Vagina (tissue), 2 donors: Measurements from ENCODE around the gene ZNF839. TPM values are rescaled to one million over a fixed set of nuclear protein-coding genes. Genes with fewer than 3 reads are reported as not detected.

Experiments used
- DNase-seq, 2 donors: peaks; one replicate each; pipeline ENCODE4 v3.0.0-alpha.2; 2017; ENCODE audit errors: extremely low spot score in 2 of 2
- H3K27ac ChIP-seq: fragments of 200-600 bp; sonication (generic); one replicate; pipeline ENCODE4 v1.5.1; 2019
- H3K27me3 ChIP-seq: fragments of 200-600 bp; sonication (generic); one replicate; pipeline ENCODE4 v1.5.1; 2019
- H3K36me3 ChIP-seq, 2 donors: fragments of 200-600 bp; sonication (generic); one replicate each; pipeline ENCODE4 v1.5.1; 2017 to 2019
- H3K4me1 ChIP-seq: fragments of 200-600 bp; sonication (generic); one replicate; pipeline ENCODE4 v1.5.1; 2019
- H3K4me3 ChIP-seq, 2 donors: fragments of 200-600 bp; sonication (generic); 1 replicate in 1 of 2; 2 replicates in 1 of 2; pipeline ENCODE4 v1.5.1; 2016 to 2019
- H3K9me3 ChIP-seq: fragments of 200-600 bp; sonication (generic); one replicate; pipeline ENCODE4 v1.5.1; 2019
- CTCF ChIP-seq, 3 experiments: fragments of 450-650 bp in 2 of 3; fragments of 200-600 bp in 1 of 3; sonication (generic) in 1 of 3; IDR thresholded peaks; one replicate each; pipeline ENCODE4 v1.5.1; 2017 to 2019; ENCODE audit warnings: antibody characterized with exemption in 3 of 3, mild to moderate bottlenecking in 2 of 3, moderate library complexity in 2 of 3
- POLR2A ChIP-seq, 2 donors: fragments of 450-650 bp; IDR thresholded peaks; one replicate each; pipeline ENCODE4 v1.6.1; 2017; ENCODE audit warnings: antibody characterized with exemption in 2 of 2, mild to moderate bottlenecking in 2 of 2, moderate library complexity in 2 of 2
- POLR2AphosphoS5 ChIP-seq, 2 donors: sonication (generic); formaldehyde crosslinking; IDR thresholded peaks; one replicate each; pipeline ENCODE4 v1.9.0; 2017; ENCODE audit warnings: antibody characterized with exemption in 2 of 2, mild to moderate bottlenecking in 2 of 2, low read depth in 1 of 2; ENCODE audit not compliant: insufficient read depth in 1 of 2
- intact Hi-C: fragments of 100-400 bp; cut with DNase I; formaldehyde crosslinking; loops from one replicate; pipeline ENCODE4 v1.15.1; 2023
- total RNA-seq: library from RNA; depleted of rRNA; stranded (reverse); fragments of >200 nt; gene quantifications from one replicate; pipeline ENCODE4 v1.2.3, GENCODE V29; 2016

The ZNF839 gene
- total RNA-seq, 1 donor from 2014 or later: 4.4 TPM

DNA sequence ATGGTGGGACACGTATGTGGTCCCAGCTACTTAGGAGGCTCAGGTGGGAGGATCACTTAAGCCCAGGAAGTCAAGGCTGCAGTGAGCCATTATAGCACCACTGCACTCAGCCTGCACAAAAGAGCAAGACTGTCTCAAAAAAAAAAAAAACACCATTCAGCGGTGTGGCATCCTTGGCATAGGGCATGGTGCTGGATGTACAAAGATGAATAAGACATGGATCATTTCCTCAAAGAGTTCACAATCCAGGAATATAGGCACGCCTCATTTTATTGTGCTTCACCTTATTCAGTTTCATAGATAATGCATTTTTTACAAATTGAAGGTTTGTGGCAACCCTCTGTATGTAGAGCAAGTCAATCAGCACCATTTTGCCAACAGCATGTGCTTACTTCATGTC is 36.7 kb downstream of the ZNF839 start:
- intact Hi-C loops: no loop called here

GRCh38 chr14:102359341-102359740 is 39.8 kb downstream of the ZNF839 start:
- no peak for DNase-seq
- Histone ChIP-seq H3K9me3 (no peaks in the 10 kb centered on the region), H3K27ac (no peak overlapping the region), H3K36me3 (peaks cover 0 to 41% of the 10 kb centered on the region in 2 donors), H3K4me1 (peaks cover 27% of the 10 kb centered on the region), H3K4me3 (no peak overlapping the region), H3K27me3 (no peaks in the 10 kb centered on the region)
- intact Hi-C loops: no loop called here
- no peak for TF ChIP-seq POLR2AphosphoS5 (IDR thresholded peaks at IDR 0.05; ENCODE audit: insufficient read depth in 1 of 2, low read depth in 1 of 2)
- TF ChIP-seq POLR2A (IDR thresholded peaks at IDR 0.05): no peak
- TF ChIP-seq CTCF (IDR thresholded peaks at IDR 0.05): no peak

More for the DNA sequence above, 36.7 kb downstream of the ZNF839 start:
- Histone ChIP-seq H3K4me3 (no peak overlapping the region), H3K9me3 (no peaks in the 10 kb centered on the region), H3K27me3 (no peaks in the 10 kb centered on the region), H3K36me3 (peaks cover 0 to 66% of the 10 kb centered on the region in 2 donors), H3K4me1 (peaks cover 6% of the 10 kb centered on the region), H3K27ac (no peak overlapping the region)
- no peak for DNase-seq
- TF ChIP-seq CTCF (IDR thresholded peaks at IDR 0.05) (no peak), POLR2A (IDR thresholded peaks at IDR 0.05) (no peak), POLR2AphosphoS5 (IDR thresholded peaks at IDR 0.05; ENCODE audit: insufficient read depth in 1 of 2, low read depth in 1 of 2) (no peak)

GRCh38 chr14:102360388-102360787 is 40.8 kb downstream of the ZNF839 start:
- no peak for DNase-seq
- no peak overlapping the region for H3K27ac ChIP-seq
- no peaks in the 10 kb centered on the region for H3K9me3 ChIP-seq
- intact Hi-C loops: no loop called here
- peaks cover 28% of the 10 kb centered on the region for H3K4me1 ChIP-seq
- H3K4me3 ChIP-seq: no peak overlapping the region
- TF ChIP-seq POLR2A (IDR thresholded peaks at IDR 0.05): no peak
- TF ChIP-seq CTCF (IDR thresholded peaks at IDR 0.05): no peak
- no peak for TF ChIP-seq POLR2AphosphoS5 (IDR thresholded peaks at IDR 0.05; ENCODE audit: insufficient read depth in 1 of 2, low read depth in 1 of 2)
- H3K27me3 ChIP-seq: no peaks in the 10 kb centered on the region
- peaks cover 0 to 30% of the 10 kb centered on the region in 2 donors for H3K36me3 ChIP-seq

GRCh38 chr14:102362084-102362483 is 42.5 kb downstream of the ZNF839 start:
- H3K27me3 ChIP-seq: no peaks in the 10 kb centered on the region
- peaks cover 0 to 17% of the 10 kb centered on the region in 2 donors for H3K36me3 ChIP-seq
- intact Hi-C loops: no loop called here
- peak overlapping the region; percentile 82 to 92 for H3K4me3 ChIP-seq
- DNase-seq: no peak
- no peaks in the 10 kb centered on the region for H3K9me3 ChIP-seq
- peak overlapping the region; percentile 87 for H3K27ac ChIP-seq
- TF ChIP-seq POLR2A (IDR thresholded peaks at IDR 0.05): no peak
- TF ChIP-seq POLR2AphosphoS5 (IDR thresholded peaks at IDR 0.05; ENCODE audit: insufficient read depth in 1 of 2, low read depth in 1 of 2): no peak
- no peak for TF ChIP-seq CTCF (IDR thresholded peaks at IDR 0.05)
- H3K4me1 ChIP-seq: peaks cover 28% of the 10 kb centered on the region

- H3K4me3 ChIP-seq: peak within 1 kb of the TSS; percentile 82 to 92
- H3K27me3 ChIP-seq: no peaks in the 10 kb centered on the region
- peak; percentile 98 for DNase-seq
- no peaks in the 10 kb centered on the region for H3K9me3 ChIP-seq
- TF ChIP-seq CTCF (IDR thresholded peaks at IDR 0.05) (no peak), POLR2AphosphoS5 (IDR thresholded peaks at IDR 0.05; ENCODE audit: insufficient read depth in 1 of 2, low read depth in 1 of 2) (peak; percentile 80 to 85), POLR2A (IDR thresholded peaks at IDR 0.05) (peak in 1 of 2 donors; percentile 53)
- peak within 1 kb of the TSS; percentile 87 for H3K27ac ChIP-seq
- intact Hi-C loops: no loop called here
- peaks cover 0 to 11% of the 10 kb centered on the region in 2 donors for H3K36me3 ChIP-seq
- H3K4me1 ChIP-seq: peaks cover 28% of the 10 kb centered on the region
Observed at GRCh38 chr14:102362545-102363181, 43.1 kb downstream of the ZNF839 start, which contains the start of the genes CINP and TECPR2. Gene CINP (minus strand): TSS chr14:102362890. CDS start chr14:102362851, 39 bp downstream. Gene TECPR2 (plus strand): TSS chr14:102362941. CDS start chr14:102376722, 13,781 bp downstream.
